GM19238 (cell line): Measurements from ENCODE around the gene C9orf78.

Experiments used
- DNase-seq: peaks from one replicate; pipeline ENCODE4 v3.0.0; 2011; ENCODE audit warnings: low spot score; ENCODE audit not compliant: insufficient read length

Gene C9orf78

GRCh38 chr9:129868023-129868871 is 33.2 kb upstream of the C9orf78 start:
- no peak for DNase-seq

DNA sequence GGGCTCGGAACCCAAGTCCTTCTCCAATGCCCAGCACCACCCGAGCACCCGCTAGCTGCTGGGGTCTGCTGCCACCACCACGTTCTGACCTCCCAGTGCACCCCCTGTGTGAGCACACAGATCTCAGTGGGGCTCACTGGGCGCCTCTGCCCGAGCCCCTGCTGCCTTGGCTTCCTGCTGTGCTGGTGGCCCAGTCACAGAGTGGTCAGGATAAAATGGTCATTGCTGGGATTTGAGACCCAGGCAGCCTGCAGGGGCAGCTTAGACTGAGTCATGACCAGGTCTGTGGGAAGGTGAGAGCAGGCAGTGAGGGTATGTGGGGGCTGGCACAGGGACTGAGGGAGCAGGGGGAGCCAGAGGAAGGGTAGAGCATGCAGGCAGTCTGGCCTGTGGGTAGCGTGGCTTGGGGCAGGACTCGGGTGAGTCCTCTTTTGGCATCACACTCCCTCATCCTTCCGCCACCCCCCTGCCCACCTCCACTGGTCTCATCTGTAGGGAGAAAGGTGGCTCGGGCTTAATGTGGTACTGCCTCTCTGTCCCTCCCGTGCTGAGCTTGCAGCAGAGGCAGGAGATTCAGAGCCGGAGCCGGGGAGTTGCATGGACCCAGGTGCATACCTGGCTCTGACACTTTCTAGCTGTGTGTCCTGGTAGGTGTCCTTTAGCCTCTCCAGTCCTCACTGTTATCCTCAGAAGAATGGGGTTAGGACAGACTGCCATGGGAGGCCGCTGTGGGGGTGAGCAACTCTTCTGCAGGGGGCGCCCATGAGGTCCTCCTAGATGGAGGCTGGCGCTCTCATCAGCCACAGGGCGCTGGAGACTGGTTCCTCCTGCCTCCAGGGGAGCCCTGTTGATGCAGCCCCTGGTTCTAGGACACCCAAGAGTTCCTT is 32.3 kb upstream of the C9orf78 start:
- DNase-seq, result no peak

GRCh38 chr9:129866394-129867135 is 31.5 kb upstream of the C9orf78 start:
- DNase-seq, result no peak

- DNase-seq, result no peak
Measured at GRCh38 chr9:129865668-129866320, 30.7 kb upstream of the C9orf78 start.

GRCh38 chr9:129864991-129865647 is 30.0 kb upstream of the C9orf78 start:
- DNase-seq, result no peak

DNA sequence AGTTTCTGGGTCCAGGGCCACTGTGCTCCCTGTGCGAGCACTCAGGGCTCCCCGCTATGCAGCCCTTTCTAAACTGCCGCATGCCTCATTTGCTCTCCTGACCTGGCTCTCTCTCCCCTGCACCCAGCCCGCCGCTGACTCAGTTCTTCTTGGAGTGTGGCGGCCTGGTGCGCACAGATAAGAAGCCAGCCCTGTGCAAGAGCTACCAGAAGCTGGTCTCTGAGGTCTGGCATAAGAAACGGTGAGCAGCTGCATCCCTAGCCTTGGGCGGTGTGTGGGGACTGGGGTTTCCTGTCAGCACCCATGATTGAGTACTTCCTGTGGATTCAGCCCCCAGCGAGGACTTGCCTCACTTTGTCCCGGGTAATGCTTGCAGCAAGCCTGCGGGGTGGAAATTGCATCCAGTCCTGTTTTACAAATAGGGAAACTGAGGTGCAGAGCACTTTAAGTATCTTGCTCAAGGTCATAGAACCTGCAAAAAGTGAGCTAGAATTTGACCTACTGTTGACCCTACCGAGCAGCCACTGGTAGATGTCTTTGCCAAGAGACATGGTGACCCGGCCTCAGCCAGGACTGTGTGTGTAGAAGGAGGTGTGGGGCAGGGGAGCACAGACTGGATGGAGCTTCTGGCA is 28.1 kb upstream of the C9orf78 start:
- peak; percentile 32 for DNase-seq

- DNase-seq, result no peak
Measured at GRCh38 chr9:129861447-129861827, 26.4 kb upstream of the C9orf78 start.

DNA sequence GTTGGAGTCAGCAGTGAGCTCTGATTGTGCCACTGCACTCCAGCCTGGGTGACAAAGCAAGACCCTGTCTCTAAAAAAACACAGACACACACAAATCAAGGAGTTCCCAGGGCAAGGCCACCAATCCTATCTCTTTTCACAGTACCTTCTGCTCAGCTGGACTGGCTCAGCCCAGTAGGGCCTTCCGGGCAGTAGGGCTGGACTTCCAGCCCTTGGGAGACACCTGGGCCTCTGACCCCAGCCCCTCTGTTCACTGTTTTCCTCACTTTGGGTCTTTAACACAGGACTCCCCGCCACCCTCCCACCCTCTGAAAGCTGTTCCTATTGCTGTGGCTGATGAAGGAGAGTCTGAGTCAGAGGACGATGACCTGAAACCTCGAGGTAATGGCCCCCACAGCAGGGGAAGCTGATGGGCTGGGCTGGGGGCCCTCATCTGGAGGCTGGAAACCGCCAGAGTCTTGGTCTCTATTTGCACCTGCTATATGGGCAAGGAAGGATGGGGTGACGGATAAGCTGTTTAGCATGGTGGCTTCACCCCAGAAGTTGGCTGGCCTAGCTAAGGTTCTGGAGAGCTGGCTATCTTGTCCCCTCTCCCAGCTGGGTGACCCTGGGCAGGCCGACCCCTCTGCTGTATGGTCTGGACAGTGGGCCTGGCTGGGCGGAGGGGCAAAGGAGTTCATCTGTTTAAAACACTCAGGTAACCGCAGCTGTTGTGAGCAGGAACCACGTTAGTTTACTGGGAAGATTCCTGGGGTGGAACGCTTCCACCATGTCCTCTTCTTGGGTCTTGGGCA is 25.8 kb upstream of the C9orf78 start:
- no peak for DNase-seq

DNA sequence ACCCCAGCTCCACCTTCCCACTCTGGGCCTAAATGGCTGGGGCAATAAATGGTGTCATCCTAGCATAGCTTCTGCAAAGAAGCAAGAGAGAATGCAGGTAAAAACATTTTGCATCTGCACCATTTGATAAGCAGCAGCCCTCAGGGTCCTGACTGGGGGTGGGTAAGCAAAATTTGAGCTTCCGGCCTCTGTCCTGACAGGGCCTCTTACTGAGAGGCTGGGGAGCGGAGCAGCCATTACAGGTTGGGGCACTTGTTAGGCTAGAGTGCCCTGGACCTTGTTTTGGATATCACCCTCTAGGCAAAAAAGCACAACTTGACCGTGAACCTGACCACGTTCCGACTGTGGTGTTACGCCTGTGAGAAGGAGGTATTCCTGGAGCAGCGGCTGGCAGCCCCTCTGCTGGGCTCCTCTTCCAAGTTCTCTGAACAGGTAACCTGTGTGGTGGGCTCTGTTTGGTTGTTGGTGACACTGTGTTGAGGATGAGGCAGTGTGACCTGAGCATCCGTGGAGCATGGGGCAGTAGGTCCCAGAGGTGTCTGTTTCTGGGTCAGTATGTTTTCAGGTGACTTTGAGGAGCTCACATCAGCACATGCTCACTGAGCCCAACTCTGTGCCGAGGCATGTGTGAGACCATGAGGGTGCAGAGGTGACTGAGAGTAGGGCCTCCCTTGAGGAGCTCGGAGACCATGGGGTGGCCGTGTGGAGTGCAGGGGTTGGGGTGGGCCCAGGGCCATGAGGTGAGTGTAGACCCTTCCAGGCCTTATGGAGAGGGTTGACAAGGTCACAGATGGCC is 23.3 kb upstream of the C9orf78 start:
- DNase-seq, result no peak

DNA sequence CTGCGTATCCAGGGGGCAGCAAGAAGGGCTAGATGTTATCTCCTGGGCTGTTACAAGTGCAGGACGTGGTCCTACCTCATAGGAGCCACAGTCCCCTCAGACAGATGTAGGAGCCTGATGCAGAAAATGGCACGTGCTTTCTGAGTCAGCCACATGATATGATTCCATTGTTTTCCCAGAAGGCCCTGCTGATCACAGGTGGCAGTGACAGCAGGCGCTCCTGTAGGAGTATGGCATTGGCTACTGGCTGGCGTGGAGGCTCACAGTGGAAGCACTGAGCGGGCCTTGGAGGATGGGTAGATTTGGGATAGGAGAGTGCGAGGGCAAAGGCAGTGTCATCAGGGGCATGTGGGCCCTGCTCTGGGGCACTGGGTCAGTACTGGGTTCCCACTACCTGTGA is 22.1 kb upstream of the C9orf78 start:
- no peak for DNase-seq

- DNase-seq, result no peak
Measured at GRCh38 chr9:129854588-129855110, 19.6 kb upstream of the C9orf78 start.

GRCh38 chr9:129853614-129854013 is 18.5 kb upstream of the C9orf78 start:
- DNase-seq, result no peak

DNA sequence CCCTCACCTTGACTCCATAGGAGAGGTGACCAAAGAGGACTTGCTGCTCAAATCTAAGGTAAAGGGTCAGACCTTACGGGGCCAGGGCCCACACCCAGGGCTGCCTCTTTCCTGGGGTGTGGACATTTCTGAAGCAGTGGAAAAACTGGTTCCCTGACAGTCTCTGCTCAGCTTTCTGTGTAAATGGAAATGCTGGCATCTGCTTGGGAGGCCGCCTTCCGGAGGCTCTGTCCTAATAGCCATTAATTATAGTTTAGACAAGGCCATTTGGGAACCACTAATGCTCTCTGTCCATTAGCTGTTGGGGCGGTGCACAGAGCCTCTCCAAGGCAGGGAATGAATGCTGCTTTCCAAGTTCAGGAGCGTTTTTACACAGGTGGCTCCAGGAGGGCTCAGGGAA is 17.5 kb upstream of the C9orf78 start:
- DNase-seq, result no peak

DNA sequence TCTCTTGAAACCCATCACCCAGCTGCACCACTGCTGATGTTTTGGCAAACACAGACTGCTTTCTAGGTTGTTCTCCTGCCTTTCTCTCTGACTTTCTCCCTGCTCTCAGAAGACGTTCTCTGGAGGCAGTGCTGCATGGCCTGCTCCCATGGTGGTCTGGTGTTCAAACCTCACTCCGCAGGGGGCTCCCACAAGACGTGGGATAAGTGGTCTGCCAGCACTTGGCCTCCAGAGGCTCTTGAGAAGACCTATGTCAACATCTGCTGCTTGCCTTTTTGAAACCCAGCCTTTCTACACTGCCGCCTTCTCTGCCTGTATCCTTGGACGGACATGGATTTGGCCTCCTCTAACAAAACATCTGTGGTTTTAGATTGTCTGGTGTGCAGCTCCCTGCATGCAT is 16.7 kb upstream of the C9orf78 start:
- no peak for DNase-seq

- DNase-seq, result no peak
Measured at GRCh38 chr9:129850821-129851550, 15.9 kb upstream of the C9orf78 start.

DNA sequence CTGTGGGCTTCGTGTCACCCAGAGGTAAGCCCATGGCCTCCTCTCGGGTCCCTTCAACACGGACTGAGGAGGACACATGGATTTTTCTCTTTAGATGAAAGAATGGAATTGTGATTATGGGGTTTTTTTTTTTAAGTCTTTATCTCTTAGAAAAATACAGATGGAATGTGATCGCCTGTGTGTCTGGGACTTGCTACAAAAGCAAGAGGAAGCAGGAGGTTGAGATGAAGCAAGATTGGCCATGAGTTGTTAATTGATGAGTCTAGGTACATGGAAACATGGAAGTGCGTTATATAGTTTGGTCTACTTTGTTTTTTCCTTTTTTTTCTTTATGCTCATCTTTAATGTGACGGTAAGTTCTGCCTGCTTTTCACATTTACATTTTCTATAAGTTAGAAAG is 14.8 kb upstream of the C9orf78 start:
- no peak for DNase-seq

DNA sequence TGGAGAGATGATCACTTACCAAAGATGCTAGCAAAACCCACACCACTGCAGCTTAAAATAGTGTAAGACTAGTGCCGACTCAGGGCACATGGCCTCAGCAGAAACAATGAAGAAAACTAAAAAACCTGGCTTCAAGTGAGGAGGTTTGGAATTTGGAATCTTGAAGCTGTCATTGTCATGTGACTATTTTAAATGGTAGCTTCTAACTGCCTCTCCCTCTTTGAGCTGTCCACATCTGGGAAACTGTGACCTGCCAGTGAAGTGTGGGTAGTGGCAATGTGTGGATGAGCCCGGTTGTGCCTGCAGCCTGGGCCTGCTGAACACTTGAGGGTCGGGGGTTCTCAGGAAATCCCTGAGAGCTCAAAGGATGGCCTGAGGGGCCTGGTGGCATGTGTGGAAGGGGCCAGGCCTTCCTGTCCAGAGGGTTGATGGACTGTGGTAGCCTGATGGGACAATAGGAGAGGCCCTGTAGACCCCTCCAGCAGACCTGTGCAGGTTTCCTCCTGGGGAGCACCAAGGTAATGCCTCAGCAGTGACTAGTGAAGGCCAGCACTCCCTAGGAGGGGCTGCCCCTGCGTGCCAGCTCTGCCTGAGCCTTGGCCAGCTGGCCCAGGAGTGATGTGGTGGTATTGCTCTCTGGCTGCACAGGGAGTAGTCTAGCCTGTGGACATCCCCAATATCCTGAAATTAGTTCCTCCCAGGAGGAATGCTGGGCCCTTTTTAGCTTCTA is 13.8 kb upstream of the C9orf78 start:
- DNase-seq, result no peak
